ENCODE results near the gene LARP6.

Gene LARP6

DNA sequence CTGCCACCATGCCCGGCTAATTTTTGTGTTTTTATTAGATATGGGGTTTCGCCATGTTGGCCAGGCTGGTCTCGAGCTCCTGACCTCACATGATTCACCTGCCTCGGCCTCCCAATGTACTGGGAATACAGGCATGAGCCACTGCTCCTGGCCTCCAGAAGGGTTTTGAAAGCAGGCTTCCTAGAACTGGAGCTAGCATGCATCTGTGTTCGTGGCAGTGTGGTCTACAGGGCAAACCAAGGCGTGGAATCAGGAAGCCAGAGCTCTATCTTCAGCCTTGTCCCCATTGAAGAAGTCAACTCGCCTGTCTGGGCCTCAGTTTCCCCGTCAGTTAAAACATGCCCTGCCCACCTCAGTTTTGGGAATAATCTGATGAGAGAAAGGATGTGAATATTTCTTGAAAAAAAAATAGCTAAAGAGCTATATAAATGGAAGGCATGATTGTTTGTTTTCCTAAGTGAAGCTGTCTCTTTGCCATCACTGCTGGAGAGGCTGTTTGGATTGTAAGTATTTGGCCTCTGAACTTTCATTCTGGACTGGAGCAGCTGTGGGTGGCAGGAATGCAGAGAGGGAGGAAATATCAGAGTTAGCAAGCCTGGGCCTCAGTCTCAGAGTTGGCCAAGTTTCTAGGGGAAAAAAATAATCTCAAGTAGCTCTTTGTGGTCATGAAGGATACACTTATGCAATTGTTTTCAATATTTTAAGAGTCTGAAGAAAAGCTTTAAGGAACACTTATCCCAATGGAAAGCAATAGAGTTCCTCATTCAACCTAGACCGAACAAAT, 54.1 kb downstream of the LARP6 start:
- TF ChIP-seq, protein P1, sequence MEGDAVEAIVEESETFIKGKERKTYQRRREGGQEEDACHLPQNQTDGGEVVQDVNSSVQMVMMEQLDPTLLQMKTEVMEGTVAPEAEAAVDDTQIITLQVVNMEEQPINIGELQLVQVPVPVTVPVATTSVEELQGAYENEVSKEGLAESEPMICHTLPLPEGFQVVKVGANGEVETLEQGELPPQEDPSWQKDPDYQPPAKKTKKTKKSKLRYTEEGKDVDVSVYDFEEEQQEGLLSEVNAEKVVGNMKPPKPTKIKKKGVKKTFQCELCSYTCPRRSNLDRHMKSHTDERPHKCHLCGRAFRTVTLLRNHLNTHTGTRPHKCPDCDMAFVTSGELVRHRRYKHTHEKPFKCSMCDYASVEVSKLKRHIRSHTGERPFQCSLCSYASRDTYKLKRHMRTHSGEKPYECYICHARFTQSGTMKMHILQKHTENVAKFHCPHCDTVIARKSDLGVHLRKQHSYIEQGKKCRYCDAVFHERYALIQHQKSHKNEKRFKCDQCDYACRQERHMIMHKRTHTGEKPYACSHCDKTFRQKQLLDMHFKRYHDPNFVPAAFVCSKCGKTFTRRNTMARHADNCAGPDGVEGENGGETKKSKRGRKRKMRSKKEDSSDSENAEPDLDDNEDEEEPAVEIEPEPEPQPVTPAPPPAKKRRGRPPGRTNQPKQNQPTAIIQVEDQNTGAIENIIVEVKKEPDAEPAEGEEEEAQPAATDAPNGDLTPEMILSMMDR (IDR thresholded peaks at IDR 0.05) = no peak
- TF ChIP-seq ZFX (IDR thresholded peaks at IDR 0.05; ENCODE audit: borderline replicate concordance) = no peak
- H3K27ac ChIP-seq = no peak overlapping the region

DNA sequence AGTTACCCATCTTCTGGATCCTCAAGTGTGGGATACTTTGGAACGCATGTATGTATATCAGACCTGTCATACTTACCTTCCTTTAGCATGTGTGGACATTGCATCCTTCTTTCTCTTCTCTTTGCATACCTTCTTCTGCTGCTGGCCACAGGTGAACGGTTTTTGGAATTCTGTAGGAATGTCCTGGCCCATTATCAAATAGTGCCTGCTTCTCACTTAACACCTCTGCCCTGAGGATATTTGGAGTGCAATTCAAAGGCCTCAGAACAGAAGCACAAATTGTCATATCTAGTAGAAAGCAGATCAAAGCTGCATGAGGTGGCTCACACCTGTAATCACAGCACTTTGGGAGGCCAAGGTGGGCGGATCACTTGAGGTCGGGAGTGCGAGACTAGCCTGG, 56.5 kb downstream of the LARP6 start:
- no peak overlapping the region for H3K27ac ChIP-seq
- TF ChIP-seq, protein P1 (IDR thresholded peaks at IDR 0.05) = no peak
- TF ChIP-seq ZFX (IDR thresholded peaks at IDR 0.05; ENCODE audit: borderline replicate concordance) = no peak

DNA sequence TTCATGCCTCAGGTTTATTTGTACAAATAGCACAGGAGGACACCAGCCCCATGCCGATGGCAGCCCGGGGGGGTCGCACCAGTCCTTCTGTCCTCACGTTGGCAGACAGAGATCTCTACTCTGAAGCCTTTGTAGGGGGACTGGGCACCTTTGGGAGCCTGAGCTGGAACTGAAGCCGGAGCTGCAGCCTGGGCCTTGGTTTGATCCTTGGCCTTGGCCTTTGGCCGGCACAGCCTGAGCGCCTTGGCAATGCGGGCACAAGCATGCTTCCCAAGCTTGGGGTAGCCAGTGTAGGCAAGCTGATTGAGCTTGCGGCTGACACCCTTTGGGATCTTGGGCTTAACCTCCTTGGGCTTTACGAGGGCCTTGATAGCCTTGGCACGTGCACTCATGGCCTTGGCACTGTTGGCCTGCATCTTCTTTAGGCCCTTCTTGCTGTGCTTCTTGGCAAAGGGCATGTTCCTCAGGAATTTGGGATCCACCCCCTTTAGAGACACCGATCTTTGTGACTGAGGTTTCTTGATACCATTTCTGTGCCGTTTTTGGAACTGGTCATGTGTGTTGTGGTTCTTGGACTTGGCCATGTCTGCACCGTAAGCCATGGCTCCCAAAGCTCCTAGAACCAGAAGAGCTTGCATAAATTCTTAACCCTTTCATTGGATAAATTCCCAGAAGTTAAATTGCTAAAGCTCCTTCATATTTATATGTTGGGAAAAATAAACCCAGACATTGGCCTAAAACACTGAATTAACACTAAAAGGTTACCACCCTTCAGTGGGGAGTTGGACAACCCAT, 57.2 kb downstream of the LARP6 start:
- no peak overlapping the region for H3K27ac ChIP-seq
- TF ChIP-seq ZFX (IDR thresholded peaks at IDR 0.05; ENCODE audit: borderline replicate concordance) = no peak
- TF ChIP-seq, protein P1 (IDR thresholded peaks at IDR 0.05) = no peak

DNA sequence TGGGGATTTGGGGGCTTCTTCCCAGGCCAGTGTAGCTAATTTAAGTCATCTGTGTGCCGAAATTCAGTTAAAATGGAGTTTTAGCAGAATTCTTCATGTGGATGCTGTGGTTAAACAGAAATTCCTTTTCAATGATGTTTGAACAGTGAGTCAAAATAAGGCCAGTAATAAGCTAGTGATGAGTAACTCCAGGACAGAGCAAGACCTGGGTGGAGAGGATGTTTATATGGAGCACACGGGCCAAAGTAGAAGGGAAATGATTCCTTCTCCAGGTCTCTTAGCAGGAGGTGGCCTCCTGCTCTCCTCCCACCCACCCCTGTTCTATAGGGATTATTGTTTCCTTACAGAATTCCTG, 58.7 kb downstream of the LARP6 start:
- H3K27ac ChIP-seq = no peak overlapping the region
- no peak for TF ChIP-seq ZFX (IDR thresholded peaks at IDR 0.05; ENCODE audit: borderline replicate concordance)
- TF ChIP-seq, protein P1 (IDR thresholded peaks at IDR 0.05) = no peak

DNA sequence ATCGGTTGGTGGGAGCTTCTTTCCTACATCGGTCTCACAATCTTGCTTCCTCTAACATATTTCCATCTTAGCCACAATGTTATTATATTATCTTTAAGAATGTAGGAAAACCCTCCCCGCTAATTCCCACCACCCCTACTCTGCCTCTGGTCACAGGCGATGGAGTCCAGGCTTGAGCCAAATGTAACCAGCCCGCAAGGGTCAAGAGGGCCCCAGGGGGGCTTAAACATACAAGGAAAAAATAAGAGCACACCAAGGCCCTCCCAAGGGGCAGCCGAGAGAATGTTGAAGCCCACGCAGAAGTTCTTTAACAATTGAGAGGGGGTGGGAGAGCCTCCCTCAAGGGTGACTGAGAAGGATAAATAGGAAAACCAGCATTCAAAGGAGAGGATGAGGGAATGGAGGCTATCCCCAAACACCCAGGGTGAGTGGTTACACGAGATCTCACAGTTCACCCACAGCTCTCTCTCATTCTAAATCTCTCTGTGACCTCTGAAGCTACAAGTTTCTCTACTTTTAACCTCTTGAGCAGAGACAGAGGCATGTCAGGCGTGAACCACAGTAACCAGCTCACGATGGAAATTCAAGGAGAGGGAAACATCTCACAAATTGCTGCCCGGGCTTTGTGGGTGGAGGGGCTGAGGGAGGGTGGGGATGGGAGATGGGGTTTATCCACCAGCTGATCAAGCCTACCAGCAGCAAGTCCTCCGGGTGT, 59.2 kb downstream of the LARP6 start:
- no peak for TF ChIP-seq ZFX (IDR thresholded peaks at IDR 0.05; ENCODE audit: borderline replicate concordance)
- TF ChIP-seq, protein P1 (IDR thresholded peaks at IDR 0.05) = no peak
- H3K27ac ChIP-seq = no peak overlapping the region

DNA sequence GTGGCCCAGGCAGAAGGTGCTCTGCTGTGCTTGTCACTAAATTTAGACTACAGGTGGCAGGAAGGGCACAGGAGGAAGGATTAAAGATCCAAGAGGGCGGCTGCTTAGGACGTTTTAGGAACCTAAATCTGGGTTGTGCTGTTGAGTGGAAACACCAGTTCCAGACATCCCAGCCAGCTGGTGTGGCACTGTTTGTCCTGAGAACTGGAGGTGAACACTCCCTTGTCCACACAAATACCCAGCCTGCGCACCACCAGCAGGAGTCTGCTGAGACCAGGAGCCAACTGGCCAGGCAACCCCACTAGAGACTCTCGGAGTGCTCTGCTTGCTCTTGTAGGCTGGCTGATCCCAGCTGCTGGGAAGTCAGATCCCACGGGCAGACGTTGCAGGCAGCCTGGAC, 60.3 kb downstream of the LARP6 start:
- TF ChIP-seq, protein P1 (IDR thresholded peaks at IDR 0.05) = no peak
- no peak for TF ChIP-seq ZFX (IDR thresholded peaks at IDR 0.05; ENCODE audit: borderline replicate concordance)
- no peak overlapping the region for H3K27ac ChIP-seq

All from 22Rv1 (cell line).